Stimulated activated CD8-positive, alpha-beta memory T cell treated with anti-CD3 and anti-CD28 coated beads, Interleukin-4, amount 100 ng/mL, for 4 hours (primary cell): ENCODE data around the gene ARRB1.
"Not testable (repeated sequence)": the region's sequence is repeated elsewhere in the genome, so short reads cannot be mapped to it uniquely, and the experiment has no call there.

Experiments used
- DNase-seq, 2 donors: peaks; one replicate each; pipeline ENCODE4 v3.0.0-alpha.2; 2020; ENCODE audit warnings: low read depth in 2 of 2, low spot score in 1 of 2

ARRB1 gene

GRCh38 chr11:75276186-75276585 lies 75.3 kb downstream of the ARRB1 start:
- DNase-seq: no peak

GRCh38 chr11:75275581-75275980 lies 75.9 kb downstream of the ARRB1 start:
- DNase-seq: peak; percentile 34 to 41

GRCh38 chr11:75274716-75275115 lies 76.7 kb downstream of the ARRB1 start:
- not testable (repeated sequence) for DNase-seq

- DNase-seq: no peak
Measured at GRCh38 chr11:75273411-75274391, 77.8 kb downstream of the ARRB1 start.

- DNase-seq: no peak
Measured at GRCh38 chr11:75272821-75273301, 78.6 kb downstream of the ARRB1 start.

GRCh38 chr11:75272391-75272790 lies 79.1 kb downstream of the ARRB1 start:
- DNase-seq: no peak

GRCh38 chr11:75271730-75272129 lies 79.7 kb downstream of the ARRB1 start:
- DNase-seq: no peak

- DNase-seq: no peak
Measured at GRCh38 chr11:75270896-75271418, 80.5 kb downstream of the ARRB1 start.

- DNase-seq: no peak
Measured at GRCh38 chr11:75269896-75270295, 81.6 kb downstream of the ARRB1 start.

GRCh38 chr11:75269367-75269660 lies 82.1 kb downstream of the ARRB1 start:
- no peak for DNase-seq

GRCh38 chr11:75268626-75269366 lies 82.7 kb downstream of the ARRB1 start:
- no peak for DNase-seq

- no peak for DNase-seq
Measured at GRCh38 chr11:75267171-75267970, 84.1 kb downstream of the ARRB1 start.

GRCh38 chr11:75265851-75266531 lies 85.5 kb downstream of the ARRB1 start:
- DNase-seq: no peak

GRCh38 chr11:75264971-75265370 lies 86.5 kb downstream of the ARRB1 start:
- DNase-seq: no peak

- no peak for DNase-seq
Measured at GRCh38 chr11:75264356-75264755, 87.1 kb downstream of the ARRB1 start.

- no peak for DNase-seq
Measured at GRCh38 chr11:75263944-75264349, 87.5 kb downstream of the ARRB1 start.

- no peak for DNase-seq
Measured at GRCh38 chr11:75262961-75263852, 88.3 kb downstream of the ARRB1 start.

- no peak for DNase-seq
Measured at GRCh38 chr11:75262436-75262835, 89.0 kb downstream of the ARRB1 start.

- no peak for DNase-seq
Measured at GRCh38 chr11:75261902-75262361, 89.5 kb downstream of the ARRB1 start.
